ENCODE data around the gene IQCH.

IQCH gene

GRCh38 chr15:67542420-67543347 lies 288.1 kb downstream of the IQCH start, which contains the start of gene MAP2K5:
MAP2K5 (plus strand) TSS chr15:67542703; CDS start chr15:67543336, 633 bp downstream.
- no peak for DNase-seq

- no peak for DNase-seq
Measured at GRCh38 chr15:67543348-67543718, 288.7 kb downstream of the IQCH start.

- no peak for DNase-seq
Measured at GRCh38 chr15:67544475-67544874, 289.9 kb downstream of the IQCH start.

GRCh38 chr15:67545864-67546263 lies 291.3 kb downstream of the IQCH start:
- no peak for DNase-seq

GRCh38 chr15:67547064-67547463 lies 292.5 kb downstream of the IQCH start:
- no peak for DNase-seq

- no peak for DNase-seq
Measured at GRCh38 chr15:67547836-67548235, 293.2 kb downstream of the IQCH start.

GRCh38 chr15:67548236-67548852 lies 293.8 kb downstream of the IQCH start:
- DNase-seq = no peak

- DNase-seq = no peak
Measured at GRCh38 chr15:67548862-67549651, 294.5 kb downstream of the IQCH start.

GRCh38 chr15:67549736-67550135 lies 295.1 kb downstream of the IQCH start:
- no peak for DNase-seq

- no peak for DNase-seq
Measured at GRCh38 chr15:67550522-67550921, 295.9 kb downstream of the IQCH start.

- no peak for DNase-seq
Measured at GRCh38 chr15:67551207-67551743, 296.7 kb downstream of the IQCH start.

All from NCI-H2029 treated with DMSO at 0.1 percent for 48 hours (cell line).